H9 (cell line): Measurements from ENCODE around the gene MYLK. TPM values are rescaled to one million over a fixed set of nuclear protein-coding genes. Genes with fewer than 3 reads are reported as not detected.

Experiments used
- DNase-seq: peaks from one replicate; pipeline ENCODE4 v3.0.0-alpha.2; 2017
- H2AFZ ChIP-seq: one replicate; pipeline ENCODE4 v1.6.1; 2013; ENCODE audit warnings: mild to moderate bottlenecking, low read length, control low read depth, moderate library complexity
- H2AK5ac ChIP-seq: 2 replicates; pipeline ENCODE4 v1.6.1; 2013; ENCODE audit warnings: low read length, control low read depth, mixed read lengths; ENCODE audit not compliant: insufficient read length
- H2BK120ac ChIP-seq: one replicate; pipeline ENCODE4 v1.6.1; 2013; ENCODE audit warnings: low read depth, mild to moderate bottlenecking, low read length, control low read depth, inconsistent platforms; ENCODE audit not compliant: poor library complexity, severe bottlenecking
- H2BK12ac ChIP-seq: 2 replicates; pipeline ENCODE4 v1.6.1; 2013; ENCODE audit warnings: low read length, control low read depth, mixed read lengths, low read depth; ENCODE audit not compliant: insufficient read length
- H2BK15ac ChIP-seq: 2 replicates; pipeline ENCODE4 v1.6.1; 2013; ENCODE audit warnings: low read depth, low read length, control low read depth
- H2BK20ac ChIP-seq: one replicate; pipeline ENCODE4 v1.6.1; 2013; ENCODE audit warnings: low read depth, mild to moderate bottlenecking, low read length, control low read depth, inconsistent platforms; ENCODE audit not compliant: poor library complexity, severe bottlenecking
- H2BK5ac ChIP-seq: 2 replicates; pipeline ENCODE4 v1.6.1; 2013; ENCODE audit warnings: low read length, control low read depth, mixed read lengths; ENCODE audit not compliant: insufficient read length
- H3K14ac ChIP-seq: 2 replicates; pipeline ENCODE4 v1.6.1; 2013; ENCODE audit warnings: low read length, control low read depth; ENCODE audit not compliant: insufficient read depth
- H3K18ac ChIP-seq: 2 replicates; pipeline ENCODE4 v1.6.1; 2013; ENCODE audit warnings: low read depth, mild to moderate bottlenecking, mixed read lengths, low read length, control low read depth; ENCODE audit not compliant: insufficient read length
- H3K23ac ChIP-seq: 2 replicates; pipeline ENCODE4 v1.6.1; 2013; ENCODE audit warnings: low read length, control low read depth, mixed read lengths, low read depth; ENCODE audit not compliant: insufficient read length
- H3K23me2 ChIP-seq: 2 replicates; pipeline ENCODE4 v1.6.1; 2013; ENCODE audit warnings: low read depth, mild to moderate bottlenecking, mixed read lengths, low read length, control low read depth; ENCODE audit not compliant: insufficient read length, poor library complexity, severe bottlenecking
- H3K27ac ChIP-seq: 2 replicates; pipeline ENCODE4 v1.5.1; 2013; ENCODE audit warnings: low read length, control low read depth, mixed read lengths, low read depth; ENCODE audit not compliant: insufficient read length
- H3K27me3 ChIP-seq: 2 replicates; pipeline ENCODE4 v1.6.1; 2013; ENCODE audit warnings: low read length, control low read depth, inconsistent platforms; ENCODE audit not compliant: insufficient read depth
- H3K4ac ChIP-seq: 2 replicates; pipeline ENCODE4 v1.6.1; 2013; ENCODE audit warnings: low read depth, mild to moderate bottlenecking, control low read depth, inconsistent platforms, low read length, moderate library complexity
- H3K4me1 ChIP-seq: 2 replicates; pipeline ENCODE4 v1.6.1; 2013; ENCODE audit warnings: low read length, control low read depth, inconsistent platforms; ENCODE audit not compliant: insufficient read depth
- H3K4me2 ChIP-seq: 2 replicates; pipeline ENCODE4 v1.6.1; 2013; ENCODE audit warnings: low read length, control low read depth, mixed read lengths; ENCODE audit not compliant: insufficient read length, insufficient read depth
- H3K56ac ChIP-seq: 2 replicates; pipeline ENCODE4 v1.6.1; 2013; ENCODE audit warnings: low read depth, mild to moderate bottlenecking, mixed read lengths, low read length, control low read depth; ENCODE audit not compliant: insufficient read length
- H3K79me1 ChIP-seq: 2 replicates; pipeline ENCODE4 v1.6.1; 2013; ENCODE audit warnings: low read depth, mild to moderate bottlenecking, moderate library complexity, low read length, control low read depth, inconsistent platforms; ENCODE audit not compliant: insufficient read depth, poor library complexity, severe bottlenecking
- H3K79me2 ChIP-seq: 2 replicates; pipeline ENCODE4 v1.6.1; 2013; ENCODE audit warnings: low read length, control low read depth, inconsistent platforms; ENCODE audit not compliant: insufficient read depth
- H3K9ac ChIP-seq: 2 replicates; pipeline ENCODE4 v1.6.1; 2013; ENCODE audit warnings: low read length, control low read depth, mixed read lengths; ENCODE audit not compliant: insufficient read length; ENCODE audit errors: extremely low read depth
- H3K9me3 ChIP-seq: one replicate; pipeline ENCODE4 v1.6.1; 2013; ENCODE audit warnings: low read depth, low read length, inconsistent platforms; ENCODE audit not compliant: control insufficient read depth
- H3T11ph ChIP-seq: one replicate; pipeline ENCODE4 v1.6.1; 2013; ENCODE audit warnings: mild to moderate bottlenecking, low read length, control low read depth, inconsistent platforms
- H4K20me1 ChIP-seq: one replicate; pipeline ENCODE4 v1.6.1; 2013; ENCODE audit not compliant: control insufficient read depth, insufficient read length, insufficient read depth
- H4K5ac ChIP-seq: 2 replicates; pipeline ENCODE4 v1.6.1; 2013; ENCODE audit warnings: low read depth, mild to moderate bottlenecking, mixed read lengths, low read length, control low read depth; ENCODE audit not compliant: insufficient read length
- H4K8ac ChIP-seq: replicated peaks from 2 replicates; pipeline ENCODE4 v1.6.1; 2013; ENCODE audit warnings: low read length, control low read depth, mixed read lengths, low read depth; ENCODE audit not compliant: insufficient read length
- H4K91ac ChIP-seq: 2 replicates; pipeline ENCODE4 v1.6.1; 2013; ENCODE audit warnings: low read depth, mild to moderate bottlenecking, moderate library complexity, mixed read lengths, low read length, control low read depth; ENCODE audit not compliant: insufficient read length
- H3K27ac Mint-ChIP-seq, 3 experiments: 2 replicates in 2 of 3; 3 replicates in 1 of 3; pipeline ENCODE4 v1.8.0; 2020 to 2021; ENCODE audit warnings: mixed read lengths in 3 of 3, mild to moderate bottlenecking in 1 of 3, moderate library complexity in 1 of 3
- H3K27me3 Mint-ChIP-seq: 2 replicates; pipeline ENCODE4 v1.8.0; 2021; ENCODE audit warnings: low read depth, mild to moderate bottlenecking, moderate library complexity, mixed read lengths
- H3K36me3 Mint-ChIP-seq, 3 experiments: 2 replicates in 2 of 3; 3 replicates in 1 of 3; pipeline ENCODE4 v1.8.0; 2020 to 2021; ENCODE audit warnings: low read depth in 3 of 3, mixed read lengths in 3 of 3; ENCODE audit not compliant: insufficient read depth in 1 of 3
- H3K4me1 Mint-ChIP-seq, 2 experiments: 2 replicates each; pipeline ENCODE4 v1.8.0; 2020; ENCODE audit warnings: mixed read lengths in 2 of 2
- H3K4me3 Mint-ChIP-seq, 2 experiments: 2 replicates in 1 of 2; 3 replicates in 1 of 2; pipeline ENCODE4 v1.8.0; 2020 to 2021; ENCODE audit warnings: mild to moderate bottlenecking in 2 of 2, mixed read lengths in 2 of 2, moderate library complexity in 1 of 2
- H3K9me3 Mint-ChIP-seq, 2 experiments: 2 replicates in 1 of 2; 3 replicates in 1 of 2; pipeline ENCODE4 v1.8.0; 2020; ENCODE audit warnings: mild to moderate bottlenecking in 2 of 2, mixed read lengths in 2 of 2, moderate library complexity in 1 of 2
- CTCF ChIP-seq: fragments of 200-600 bp; sonication (generic); conservative IDR thresholded peaks from 3 replicates; pipeline ENCODE4 v1.8.0; 2021; ENCODE audit warnings: antibody characterized with exemption, mild to moderate bottlenecking
- WGBS: extraction: QIAGEN DNeasy Blood & Tissue Kit; methylation state at CpG from one replicate; pipeline ENCODE4 v1.1.7; 2013; ENCODE audit warnings: missing lambda C conversion rate, low lambda C conversion rate, mixed read lengths; ENCODE audit not compliant: insufficient read length; ENCODE audit errors: extremely low coverage; 5-methylcytosine and 5-hydroxymethylcytosine counted together
- total RNA-seq: library from RNA; stranded (reverse); gene quantifications from 2 replicates; pipeline ENCODE4 v1.2.1, GENCODE V29; 2021

Gene MYLK
- total RNA-seq, 1 experiment from 2014 or later = 10.1 TPM

GRCh38 chr3:123735456-123735855 is 148.7 kb downstream of the MYLK start:
- peaks cover 7 to 14% (median 12%) of the 10 kb centered on the region in 3 experiments; a peak in 6 of 7 replicates for H3K36me3 Mint-ChIP-seq
- no peak overlapping the region for H3K9ac ChIP-seq

More at GRCh38 chr3:123735456-123735855, 148.7 kb downstream of the MYLK start:
- Histone ChIP-seq H4K91ac (no peak overlapping the region), H2AFZ (no peak overlapping the region), H4K20me1 (no peaks in the 10 kb centered on the region), H3K23me2 (no peaks in the 10 kb centered on the region), H2BK12ac (no peak overlapping the region), H3K4ac (no peak overlapping the region), H3K4me1 (no peaks in the 10 kb centered on the region), H3K9me3 (no peaks in the 10 kb centered on the region), H3T11ph (no peak overlapping the region), H3K79me2 (no peaks in the 10 kb centered on the region), H2BK120ac (no peak overlapping the region), H3K79me1 (no peaks in the 10 kb centered on the region), H3K14ac (no peak overlapping the region), H3K23ac (no peak overlapping the region), H2BK20ac (no peak overlapping the region), H2BK5ac (no peak overlapping the region), H3K56ac (no peak overlapping the region), H2BK15ac (no peak overlapping the region), H2AK5ac (no peak overlapping the region), H4K5ac (no peak overlapping the region), H3K4me2 (no peak overlapping the region), H3K27me3 (no peaks in the 10 kb centered on the region), H3K27ac (no peak overlapping the region), H4K8ac (no peak overlapping the region), H3K18ac (no peak overlapping the region)
- Mint-ChIP-seq H3K27ac (no peak overlapping the region), H3K4me3 (no peak overlapping the region), H3K4me1 (no peaks in the 10 kb centered on the region), H3K9me3 (no peaks in the 10 kb centered on the region), H3K27me3 (no peaks in the 10 kb centered on the region; the same call in 1 of the 2 replicates)
- no peak for TF ChIP-seq CTCF
- no CpG with 5 or more reads among the region's 2 CpGs for WGBS
- no peak for DNase-seq
